Uterus (tissue), 4 donors: ENCODE results near the gene TYRO3. TPM values are rescaled to one million over a fixed set of nuclear protein-coding genes. Genes with fewer than 3 reads are reported as not detected.
A peak's percentile ranks its signal among the peaks of the same experiment; 100 is the strongest.
"Not testable (repeated sequence)": the region's sequence is repeated elsewhere in the genome, so short reads cannot be mapped to it uniquely, and the experiment has no call there.

ENCODE experiments used
- DNase-seq, 2 donors: peaks; one replicate each; pipeline ENCODE4 v3.0.0-alpha.2; 2019 to 2020
- H3K27ac ChIP-seq, 2 donors: fragments of 200-600 bp; sonication (generic); 1 replicate in 1 of 2; 2 replicates in 1 of 2; pipeline ENCODE4 v1.5.1; 2016 to 2018
- H3K27me3 ChIP-seq, 2 donors: fragments of 200-600 bp; sonication (generic); one replicate each; pipeline ENCODE4 v1.5.1; 2018 to 2019; ENCODE audit warnings: control low read depth in 1 of 2
- H3K36me3 ChIP-seq, 2 donors: fragments of 200-600 bp; sonication (generic); one replicate each; pipeline ENCODE4 v1.5.1; 2019; ENCODE audit warnings: control low read depth in 1 of 2
- H3K4me1 ChIP-seq, 2 donors: fragments of 200-600 bp; sonication (generic); one replicate each; pipeline ENCODE4 v1.5.1; 2018 to 2019; ENCODE audit warnings: control low read depth in 1 of 2
- H3K4me3 ChIP-seq, 2 donors: fragments of 200-600 bp; sonication (generic); 1 replicate in 1 of 2; 2 replicates in 1 of 2; pipeline ENCODE4 v1.5.1; 2018 to 2019; ENCODE audit warnings: mild to moderate bottlenecking in 1 of 2
- H3K9me3 ChIP-seq, 2 donors: fragments of 200-600 bp; sonication (generic); one replicate each; pipeline ENCODE4 v1.5.1; 2019; ENCODE audit warnings: control low read depth in 1 of 2
- CTCF ChIP-seq, 4 experiments: fragments of 200-600 bp in 2 of 4; fragments of 450-650 bp in 2 of 4; sonication (generic) in 2 of 4; IDR thresholded peaks; one replicate each; pipeline ENCODE4 v1.5.1; 2016 to 2019; ENCODE audit warnings: antibody characterized with exemption in 4 of 4, mild to moderate bottlenecking in 2 of 4, moderate library complexity in 1 of 4
- POLR2A ChIP-seq, 2 donors: fragments of 450-650 bp; IDR thresholded peaks; one replicate each; pipeline ENCODE4 v1.6.1; 2016; ENCODE audit warnings: antibody characterized with exemption in 2 of 2, mild to moderate bottlenecking in 1 of 2, moderate library complexity in 1 of 2
- intact Hi-C: fragments of 100-400 bp; cut with DNase I; formaldehyde crosslinking; loops from one replicate; pipeline ENCODE4 v1.15.1; 2023; ENCODE audit warnings: low total_unique reads
- total RNA-seq, 4 donors: library from RNA; depleted of rRNA in 3 of 4; stranded (reverse); fragments of >200 nt in 3 of 4; gene quantifications; one replicate each; pipeline versions ENCODE4 v1.1.0 to v1.2.4, GENCODE V29; 2014 to 2023
- donor health status: DM: yes; HTN: yes; CAD: no.

Gene TYRO3
- total RNA-seq, 4 donors from 2014 or later, result 6.5 to 34.8 (median 24.3) TPM

- no peak overlapping the region for H3K27ac ChIP-seq
- no peak overlapping the region for H3K4me3 ChIP-seq
- H3K4me1 ChIP-seq, result peaks cover 0 to 12% of the 10 kb centered on the region in 2 donors
- no peak for DNase-seq
- H3K9me3 ChIP-seq, result no peaks in the 10 kb centered on the region
- H3K36me3 ChIP-seq, result no peaks in the 10 kb centered on the region
- no peak for TF ChIP-seq POLR2A (IDR thresholded peaks at IDR 0.05)
- no peak for TF ChIP-seq CTCF (IDR thresholded peaks at IDR 0.05)
- intact Hi-C loops, result no loop called here
- H3K27me3 ChIP-seq, result no peaks in the 10 kb centered on the region
Observed at GRCh38 chr15:41567862-41568261, 8.8 kb downstream of the TYRO3 start.

- intact Hi-C loops, result no loop called here
- no peaks in the 10 kb centered on the region for H3K36me3 ChIP-seq
- no peaks in the 10 kb centered on the region for H3K9me3 ChIP-seq
- no peak overlapping the region for H3K4me3 ChIP-seq
- peaks cover 0 to 9% of the 10 kb centered on the region in 2 donors for H3K4me1 ChIP-seq
- TF ChIP-seq CTCF (IDR thresholded peaks at IDR 0.05) (no peak), POLR2A (IDR thresholded peaks at IDR 0.05) (no peak)
- H3K27ac ChIP-seq, result no peak overlapping the region
- H3K27me3 ChIP-seq, result no peaks in the 10 kb centered on the region
- DNase-seq, result peak in 1 of 2 donors; percentile 29
Observed at GRCh38 chr15:41568350-41569017, 9.5 kb downstream of the TYRO3 start.

- DNase-seq, H3K36me3 ChIP-seq, H3K4me1 ChIP-seq, H3K9me3 ChIP-seq, H3K27me3 ChIP-seq, H3K27ac ChIP-seq, H3K4me3 ChIP-seq, intact Hi-C loops: not testable (repeated sequence)
Observed at GRCh38 chr15:41569232-41569631, 10.2 kb downstream of the TYRO3 start.

- TF ChIP-seq CTCF (IDR thresholded peaks at IDR 0.05) (no peak), POLR2A (IDR thresholded peaks at IDR 0.05) (no peak)
- Histone ChIP-seq H3K4me3 (no peak overlapping the region), H3K9me3 (no peaks in the 10 kb centered on the region), H3K27me3 (no peaks in the 10 kb centered on the region), H3K4me1 (no peaks in the 10 kb centered on the region), H3K36me3 (no peaks in the 10 kb centered on the region), H3K27ac (no peak overlapping the region)
- intact Hi-C loops, result no loop called here
- no peak for DNase-seq
Observed at GRCh38 chr15:41570764-41571163, 11.8 kb downstream of the TYRO3 start.

GRCh38 chr15:41571948-41572347 lies 12.9 kb downstream of the TYRO3 start:
- DNase-seq, result no peak
- H3K36me3 ChIP-seq, result no peaks in the 10 kb centered on the region
- H3K27me3 ChIP-seq, result no peaks in the 10 kb centered on the region
- no peak for TF ChIP-seq POLR2A (IDR thresholded peaks at IDR 0.05)
- no peak for TF ChIP-seq CTCF (IDR thresholded peaks at IDR 0.05)
- intact Hi-C loops, result no loop called here
- no peaks in the 10 kb centered on the region for H3K9me3 ChIP-seq
- H3K4me3 ChIP-seq, result no peak overlapping the region
- no peaks in the 10 kb centered on the region for H3K4me1 ChIP-seq
- H3K27ac ChIP-seq, result no peak overlapping the region

- TF ChIP-seq CTCF (IDR thresholded peaks at IDR 0.05), result no peak
- TF ChIP-seq POLR2A (IDR thresholded peaks at IDR 0.05), result no peak
- Histone ChIP-seq H3K4me3 (no peak overlapping the region), H3K27ac (no peak overlapping the region), H3K4me1 (no peaks in the 10 kb centered on the region), H3K27me3 (no peaks in the 10 kb centered on the region), H3K9me3 (no peaks in the 10 kb centered on the region), H3K36me3 (no peaks in the 10 kb centered on the region)
- intact Hi-C loops, result no loop called here
- no peak for DNase-seq
Observed at GRCh38 chr15:41572866-41573265, 13.9 kb downstream of the TYRO3 start.
